SK-N-SH treated with all-trans-retinoic acid at 6 μM for 48 hours (cell line): ENCODE data around the gene ID2.

Experiments used
- CSDC2 ChIP-seq: fragments of 250-450 bp; sonication (Bioruptor Pico); IDR thresholded peaks from 2 replicates; pipeline ENCODE4 v1.5.0; 2020; ENCODE audit warnings: mild to moderate bottlenecking, moderate library complexity
- ESRRG ChIP-seq: fragments of 250-450 bp; sonication (Bioruptor Pico); IDR thresholded peaks from 2 replicates; pipeline ENCODE4 v1.6.1; 2021; ENCODE audit warnings: mild to moderate bottlenecking
- PPARA ChIP-seq: fragments of 250-450 bp; sonication (Bioruptor Pico); IDR thresholded peaks from 2 replicates; pipeline ENCODE4 v1.5.0; 2020; ENCODE audit warnings: mild to moderate bottlenecking, borderline replicate concordance
- RARB ChIP-seq: fragments of 250-450 bp; sonication (Bioruptor Pico); IDR thresholded peaks from 2 replicates; pipeline ENCODE4 v1.8.0; 2021; ENCODE audit warnings: mild to moderate bottlenecking, moderate library complexity
- SNAI2 ChIP-seq: fragments of 250-450 bp; sonication (Bioruptor Pico); IDR thresholded peaks from 2 replicates; pipeline ENCODE4 v1.5.0; 2020; ENCODE audit warnings: mild to moderate bottlenecking, moderate library complexity
- TCF4 ChIP-seq: fragments of 250-450 bp; sonication (Bioruptor Pico); IDR thresholded peaks from 2 replicates; pipeline ENCODE4 v1.8.0; 2021; ENCODE audit warnings: mild to moderate bottlenecking, moderate library complexity, borderline replicate concordance
- ZFP3 ChIP-seq: fragments of 250-450 bp; sonication (Bioruptor Pico); IDR thresholded peaks from 2 replicates; pipeline ENCODE4 v1.5.0; 2020; ENCODE audit warnings: mild to moderate bottlenecking, moderate library complexity
- ZNF70 ChIP-seq: fragments of 450-650 bp; formaldehyde crosslinking; IDR thresholded peaks from 2 replicates; pipeline ENCODE4 v1.5.0; 2020; ENCODE audit warnings: mild to moderate bottlenecking, moderate library complexity
- TF ChIP-seq, protein P1 (sequence below): fragments of 250-450 bp; sonication (Bioruptor Pico); IDR thresholded peaks from 2 replicates; pipeline ENCODE4 v1.8.0; 2020; ENCODE audit warnings: mild to moderate bottlenecking, moderate library complexity, borderline replicate concordance
- TF ChIP-seq, protein P2 (sequence below): fragments of 250-450 bp; sonication (Bioruptor Pico); IDR thresholded peaks from 2 replicates; pipeline ENCODE4 v1.8.0; 2021; ENCODE audit warnings: low read depth, mild to moderate bottlenecking, moderate library complexity, borderline replicate concordance

DNA sequence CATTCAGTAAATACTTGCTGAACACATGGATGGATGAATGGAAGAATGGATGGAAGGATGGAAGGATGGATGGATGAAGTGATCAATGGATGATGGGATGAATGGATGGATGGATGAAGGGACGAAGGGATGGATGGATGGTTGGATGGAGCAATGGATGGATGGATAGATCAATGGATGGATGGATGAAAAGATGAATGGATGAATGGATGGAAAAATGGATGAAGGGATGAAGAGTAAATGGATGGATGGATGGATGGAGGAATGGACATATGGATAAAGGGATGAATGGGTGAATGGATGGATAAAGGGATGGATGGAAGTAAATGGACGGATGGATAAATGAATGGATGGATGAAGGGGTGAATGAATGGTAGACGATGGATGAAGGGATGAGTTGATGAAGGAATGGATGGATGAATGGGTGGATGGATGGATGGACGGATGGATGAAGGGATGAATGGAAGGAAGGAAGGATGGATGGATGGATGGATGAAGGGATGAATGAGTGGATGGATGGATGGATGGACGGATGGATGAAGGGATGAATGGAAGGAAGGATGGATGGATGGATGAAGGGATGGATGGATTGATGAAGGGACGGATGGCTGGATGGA lies 13.9 kb upstream of the ID2 start:
- TF ChIP-seq, protein P1, sequence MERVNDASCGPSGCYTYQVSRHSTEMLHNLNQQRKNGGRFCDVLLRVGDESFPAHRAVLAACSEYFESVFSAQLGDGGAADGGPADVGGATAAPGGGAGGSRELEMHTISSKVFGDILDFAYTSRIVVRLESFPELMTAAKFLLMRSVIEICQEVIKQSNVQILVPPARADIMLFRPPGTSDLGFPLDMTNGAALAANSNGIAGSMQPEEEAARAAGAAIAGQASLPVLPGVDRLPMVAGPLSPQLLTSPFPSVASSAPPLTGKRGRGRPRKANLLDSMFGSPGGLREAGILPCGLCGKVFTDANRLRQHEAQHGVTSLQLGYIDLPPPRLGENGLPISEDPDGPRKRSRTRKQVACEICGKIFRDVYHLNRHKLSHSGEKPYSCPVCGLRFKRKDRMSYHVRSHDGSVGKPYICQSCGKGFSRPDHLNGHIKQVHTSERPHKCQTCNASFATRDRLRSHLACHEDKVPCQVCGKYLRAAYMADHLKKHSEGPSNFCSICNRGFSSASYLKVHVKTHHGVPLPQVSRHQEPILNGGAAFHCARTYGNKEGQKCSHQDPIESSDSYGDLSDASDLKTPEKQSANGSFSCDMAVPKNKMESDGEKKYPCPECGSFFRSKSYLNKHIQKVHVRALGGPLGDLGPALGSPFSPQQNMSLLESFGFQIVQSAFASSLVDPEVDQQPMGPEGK: no peak
- TF ChIP-seq SNAI2 (CRISPR knock-in tag) (no peak), ESRRG (no peak), TCF4 (CRISPR knock-in tag) (no peak), RARB (CRISPR knock-in tag) (no peak), PPARA (CRISPR knock-in tag) (no peak), ZNF70 (CRISPR knock-in tag) (no peak), CSDC2 (CRISPR knock-in tag) (no peak), ZFP3 (CRISPR knock-in tag) (no peak)
- TF ChIP-seq, protein P2, sequence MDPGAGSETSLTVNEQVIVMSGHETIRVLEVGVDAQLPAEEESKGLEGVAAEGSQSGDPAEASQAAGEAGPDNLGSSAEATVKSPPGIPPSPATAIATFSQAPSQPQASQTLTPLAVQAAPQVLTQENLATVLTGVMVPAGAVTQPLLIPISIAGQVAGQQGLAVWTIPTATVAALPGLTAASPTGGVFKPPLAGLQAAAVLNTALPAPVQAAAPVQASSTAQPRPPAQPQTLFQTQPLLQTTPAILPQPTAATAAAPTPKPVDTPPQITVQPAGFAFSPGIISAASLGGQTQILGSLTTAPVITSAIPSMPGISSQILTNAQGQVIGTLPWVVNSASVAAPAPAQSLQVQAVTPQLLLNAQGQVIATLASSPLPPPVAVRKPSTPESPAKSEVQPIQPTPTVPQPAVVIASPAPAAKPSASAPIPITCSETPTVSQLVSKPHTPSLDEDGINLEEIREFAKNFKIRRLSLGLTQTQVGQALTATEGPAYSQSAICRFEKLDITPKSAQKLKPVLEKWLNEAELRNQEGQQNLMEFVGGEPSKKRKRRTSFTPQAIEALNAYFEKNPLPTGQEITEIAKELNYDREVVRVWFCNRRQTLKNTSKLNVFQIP (CRISPR knock-in tag): no peak
